ENCODE data around the gene EMC8.
"Not testable (repeated sequence)": the region's sequence is repeated elsewhere in the genome, so short reads cannot be mapped to it uniquely, and the experiment has no call there.

The EMC8 gene

DNA sequence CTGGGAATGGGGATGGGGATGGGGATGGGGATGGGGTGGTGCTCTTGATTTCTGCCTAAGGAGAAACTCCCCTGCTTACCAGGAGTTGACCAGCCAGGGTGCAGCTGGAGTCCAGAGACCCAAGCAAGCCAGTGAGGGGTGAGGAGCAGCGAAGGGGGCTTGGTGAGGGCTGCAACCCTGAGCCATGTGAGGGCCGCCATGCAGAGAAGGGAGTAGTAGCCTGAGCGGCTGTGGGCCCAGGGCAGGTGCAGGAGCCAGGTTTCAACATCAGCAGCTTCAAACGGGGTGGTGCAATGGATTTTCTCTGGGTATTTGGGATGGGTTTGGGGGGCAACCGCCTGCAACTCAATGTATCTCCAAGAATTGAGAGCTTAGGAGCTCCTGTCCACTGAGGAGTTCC, 35.4 kb upstream of the EMC8 start:
- DNase-seq (ENCODE audit: low read depth) = no peak

DNA sequence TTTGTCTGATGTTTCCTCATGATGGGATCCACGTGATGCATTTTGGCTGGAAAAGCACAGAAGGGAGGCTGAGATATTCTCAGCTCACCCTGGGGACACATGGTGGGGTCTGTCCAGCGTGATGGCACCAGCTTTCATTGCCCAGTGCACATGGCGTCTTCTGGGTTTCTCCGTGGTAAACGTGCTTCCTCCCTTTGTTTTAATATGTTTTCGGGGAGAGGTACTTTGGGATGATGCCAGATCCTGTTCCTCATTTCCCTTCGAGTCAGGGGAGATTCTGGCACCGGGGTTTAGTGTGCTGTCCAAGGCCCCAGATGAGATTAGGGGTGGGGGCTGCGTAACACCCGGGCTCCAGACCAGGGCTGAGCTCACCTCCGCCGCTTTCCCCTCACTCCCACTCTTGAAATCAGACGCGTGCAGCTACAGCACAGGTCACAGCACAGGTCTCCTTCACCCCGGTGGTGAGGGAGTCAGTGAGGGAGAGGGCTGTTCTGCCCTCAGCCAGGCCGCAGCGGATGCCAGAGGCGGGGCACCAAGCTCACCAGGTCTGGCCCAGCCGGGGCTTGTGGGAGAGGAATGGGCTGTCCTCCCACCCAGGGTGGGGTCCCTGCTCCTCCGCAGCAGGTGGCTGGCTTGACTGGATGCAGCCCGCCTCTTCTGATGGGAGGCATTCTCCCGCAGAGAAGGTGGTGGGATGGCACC, 34.0 kb upstream of the EMC8 start:
- no peak for DNase-seq (ENCODE audit: low read depth)

DNA sequence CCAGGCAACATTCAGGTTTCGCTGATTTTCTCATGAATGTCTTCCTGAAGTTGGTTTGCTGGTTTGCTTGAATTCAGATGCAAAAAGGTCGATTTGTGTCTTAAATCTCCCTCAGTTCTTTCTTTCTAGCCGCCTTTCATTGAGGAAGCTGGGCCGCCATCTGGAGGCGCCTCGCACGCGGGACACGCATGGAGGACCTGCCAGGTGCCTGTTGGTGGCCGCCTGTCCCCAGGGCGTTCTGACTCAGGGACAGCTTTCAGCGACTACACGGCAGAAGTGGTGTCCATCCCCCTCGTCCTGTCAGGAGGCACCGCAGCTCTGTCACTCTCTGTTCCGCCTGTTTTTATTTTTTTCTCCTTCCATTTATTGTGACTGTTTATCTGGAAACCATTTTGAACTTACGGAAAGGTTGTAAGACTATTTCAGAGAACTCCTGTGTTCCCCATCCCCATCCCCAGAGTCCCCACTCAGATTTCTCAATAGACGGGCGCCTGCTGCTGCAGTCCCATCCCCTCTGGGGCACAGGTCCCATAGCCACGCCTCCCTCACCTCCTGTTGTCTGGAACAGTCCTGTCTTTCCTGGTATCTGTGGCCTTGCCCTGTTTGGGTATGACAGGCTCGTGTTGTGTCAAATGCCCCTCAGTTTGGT, 33.4 kb upstream of the EMC8 start:
- DNase-seq (ENCODE audit: low read depth) = no peak

DNA sequence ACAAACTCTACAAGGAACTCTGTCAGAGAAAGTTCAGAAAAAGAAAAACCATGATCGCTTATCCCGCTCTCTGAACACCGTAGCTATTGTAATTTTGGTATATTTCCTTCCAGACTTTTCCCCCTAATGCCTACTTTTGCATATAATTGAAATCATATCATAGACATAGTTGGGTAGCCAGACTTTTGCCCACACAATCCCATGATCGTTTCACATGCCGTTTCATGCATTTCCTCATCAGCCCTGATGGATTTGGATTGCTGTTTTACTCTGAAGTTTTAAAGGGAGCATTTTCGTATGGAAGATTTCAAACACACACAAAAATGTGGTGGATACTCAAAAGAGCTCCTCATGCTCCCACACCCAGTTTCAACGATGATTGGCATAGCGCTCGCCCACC, 31.5 kb upstream of the EMC8 start:
- no peak for DNase-seq (ENCODE audit: low read depth)

GRCh38 chr16:85829751-85830445, 30.6 kb upstream of the EMC8 start:
- DNase-seq (ENCODE audit: low read depth) = no peak

GRCh38 chr16:85829171-85829719, 29.9 kb upstream of the EMC8 start:
- no peak for DNase-seq (ENCODE audit: low read depth)

- no peak for DNase-seq (ENCODE audit: low read depth)
Observed at GRCh38 chr16:85828166-85828565, 28.8 kb upstream of the EMC8 start.

DNA sequence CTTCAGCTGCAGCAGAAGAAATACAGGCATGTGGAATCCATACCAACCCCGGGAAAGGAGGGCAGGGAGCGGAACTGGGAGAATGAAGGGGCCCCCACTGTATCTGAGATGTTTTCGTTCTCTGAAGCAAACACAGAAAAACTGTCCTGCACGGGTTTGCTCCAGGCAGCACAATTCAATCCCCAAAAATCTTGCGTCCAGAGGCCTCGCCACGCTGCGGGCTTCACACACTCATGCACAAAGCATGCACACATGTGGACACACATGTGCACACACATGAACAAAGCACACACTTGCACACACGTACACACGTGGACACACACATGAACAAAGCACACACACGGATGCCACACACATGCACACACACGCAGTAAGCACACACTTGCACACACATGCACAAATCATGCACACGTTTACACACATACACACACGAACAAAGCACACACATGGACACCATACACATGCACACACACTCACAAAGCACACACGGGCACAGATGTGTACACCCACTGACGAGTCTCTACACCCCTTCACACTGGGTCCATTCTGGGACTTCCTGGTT, 27.4 kb upstream of the EMC8 start:
- no peak for DNase-seq (ENCODE audit: low read depth)

GRCh38 chr16:85825326-85825725, 26.0 kb upstream of the EMC8 start:
- no peak for DNase-seq (ENCODE audit: low read depth)

DNA sequence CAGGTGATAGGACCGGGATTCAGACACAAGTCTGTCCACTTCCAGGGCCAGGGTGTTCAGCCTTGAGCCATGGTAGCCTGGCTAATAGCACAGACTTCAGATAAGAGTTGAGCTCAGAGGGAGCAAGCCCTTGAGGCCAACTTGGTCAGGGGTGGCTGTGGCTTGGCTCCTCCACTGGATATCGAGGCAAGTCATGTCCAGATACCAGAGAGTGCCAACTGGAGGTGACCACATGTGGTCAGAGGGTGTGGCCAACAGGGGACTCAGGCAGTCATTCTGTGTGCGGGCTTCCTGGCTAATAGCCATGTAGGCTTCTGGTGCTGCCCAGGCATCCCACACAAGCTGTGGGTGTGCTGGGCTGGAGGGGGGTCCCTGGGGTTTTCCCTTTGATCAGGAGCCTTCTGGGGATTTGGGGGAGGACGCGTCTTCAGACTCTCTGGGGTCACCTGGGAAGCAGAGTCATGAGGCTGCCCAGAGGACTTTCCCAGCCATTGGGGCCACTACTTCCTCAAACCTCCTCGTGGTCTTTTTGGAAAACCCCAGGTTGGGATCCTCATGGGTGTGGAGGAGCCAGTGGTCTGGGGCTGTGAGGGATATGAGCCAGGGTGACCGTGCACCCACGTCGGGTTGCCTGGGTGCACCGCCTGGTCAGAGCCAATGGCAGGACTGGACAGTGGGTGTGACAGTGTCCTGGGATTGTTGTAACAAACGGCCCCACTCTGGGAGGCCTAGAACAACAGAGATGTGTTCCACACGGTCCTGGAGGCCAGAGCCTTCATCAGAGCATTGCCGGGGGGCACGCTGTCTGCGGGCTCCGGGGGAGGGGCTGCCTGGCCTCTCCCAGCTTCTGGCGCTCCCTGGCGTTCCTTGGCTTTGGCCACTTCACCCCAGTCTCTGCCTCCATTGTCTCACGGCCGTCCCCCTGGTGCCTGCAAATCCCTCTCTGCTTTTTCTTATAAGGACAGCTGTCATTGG, 25.1 kb upstream of the EMC8 start:
- DNase-seq (ENCODE audit: low read depth) = no peak

DNA sequence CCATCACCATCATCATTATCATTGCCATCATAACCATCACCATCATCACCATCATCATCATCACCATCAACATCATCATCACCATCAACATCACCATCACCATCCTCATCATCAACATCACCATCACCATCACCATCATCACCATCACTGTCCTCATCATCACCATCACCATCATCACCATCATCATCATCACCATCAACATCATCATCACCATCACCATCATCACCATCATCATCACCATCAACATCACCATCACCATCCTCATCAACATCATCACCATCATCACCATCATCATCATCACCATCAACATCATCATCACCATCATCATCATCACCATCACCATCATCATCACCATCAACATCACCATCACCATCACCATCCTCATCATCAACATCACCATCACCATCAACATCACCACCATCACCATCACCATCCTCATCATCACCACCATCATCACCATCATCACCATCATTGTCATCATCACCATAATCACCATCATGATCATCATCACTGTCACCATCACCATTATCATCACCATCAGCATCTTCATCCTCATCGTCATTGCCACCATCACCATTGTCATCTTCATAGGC, 24.1 kb upstream of the EMC8 start:
- no peak for DNase-seq (ENCODE audit: low read depth)

GRCh38 chr16:85822145-85822544, 22.8 kb upstream of the EMC8 start:
- DNase-seq (ENCODE audit: low read depth) = no peak

GRCh38 chr16:85821390-85822135, 22.2 kb upstream of the EMC8 start:
- peak; percentile 47 for DNase-seq (ENCODE audit: low read depth)

DNA sequence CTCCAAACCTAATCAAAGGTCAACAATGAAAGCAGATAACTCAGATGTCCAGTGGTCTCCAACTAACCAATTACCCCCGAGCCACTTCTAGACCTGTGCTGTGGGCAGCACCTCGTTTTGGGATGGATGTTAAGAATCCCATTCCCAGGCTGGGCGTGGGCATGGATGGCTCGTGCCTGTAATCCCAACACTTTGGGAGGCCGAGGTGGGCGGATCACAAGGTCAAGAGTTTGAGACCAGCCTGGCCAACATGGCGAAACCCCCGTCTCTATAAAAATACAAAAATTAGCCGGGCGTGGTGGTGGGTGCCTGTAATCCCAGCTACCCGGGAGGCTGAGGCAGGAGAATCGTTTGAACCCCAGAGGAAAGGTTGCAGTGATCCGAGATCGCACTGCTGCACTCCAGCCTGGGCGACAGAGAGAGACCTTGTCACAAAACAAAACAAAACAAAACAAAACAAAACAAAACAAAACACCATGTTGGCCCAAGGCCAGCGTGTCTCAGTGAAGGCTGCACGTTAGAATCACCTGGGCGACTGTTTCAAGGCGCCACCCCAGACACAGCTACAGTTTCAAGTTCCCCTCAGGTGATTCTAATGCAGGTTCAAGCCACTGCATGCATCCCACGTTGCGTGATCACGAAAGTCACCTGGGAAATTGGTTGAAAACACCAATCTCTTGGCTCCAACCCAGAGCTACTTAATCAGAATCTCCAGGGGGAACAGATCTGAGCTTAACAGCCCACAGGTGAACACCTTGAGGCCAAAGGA, 21.4 kb upstream of the EMC8 start:
- no peak for DNase-seq (ENCODE audit: low read depth)

GRCh38 chr16:85819771-85820170, 20.4 kb upstream of the EMC8 start:
- no peak for DNase-seq (ENCODE audit: low read depth)

GRCh38 chr16:85819245-85819644, 19.9 kb upstream of the EMC8 start:
- DNase-seq (ENCODE audit: low read depth) = peak; percentile 64

DNA sequence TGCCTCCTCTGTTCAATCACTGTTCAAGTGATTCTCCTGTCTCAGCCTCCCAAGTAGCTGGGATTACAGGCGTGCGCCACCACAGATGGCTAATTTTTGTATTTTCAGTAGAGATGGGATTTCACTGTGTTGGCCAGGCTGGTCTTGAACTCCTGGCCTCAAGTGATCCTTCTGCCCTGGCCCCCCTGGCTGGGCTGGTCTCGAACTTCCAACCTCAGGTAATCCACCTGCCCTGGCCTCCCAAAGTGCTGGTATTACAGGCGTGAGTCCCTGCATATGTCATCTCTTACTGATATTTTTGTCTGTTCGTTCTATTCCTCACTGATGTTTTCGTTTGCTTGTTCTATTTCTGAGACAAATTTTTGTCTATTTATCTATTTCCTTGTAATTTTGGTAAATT, 17.9 kb upstream of the EMC8 start:
- not testable (repeated sequence) for DNase-seq (ENCODE audit: low read depth)

- DNase-seq (ENCODE audit: low read depth) = no peak
Observed at GRCh38 chr16:85816159-85816558, 16.8 kb upstream of the EMC8 start.

DNA sequence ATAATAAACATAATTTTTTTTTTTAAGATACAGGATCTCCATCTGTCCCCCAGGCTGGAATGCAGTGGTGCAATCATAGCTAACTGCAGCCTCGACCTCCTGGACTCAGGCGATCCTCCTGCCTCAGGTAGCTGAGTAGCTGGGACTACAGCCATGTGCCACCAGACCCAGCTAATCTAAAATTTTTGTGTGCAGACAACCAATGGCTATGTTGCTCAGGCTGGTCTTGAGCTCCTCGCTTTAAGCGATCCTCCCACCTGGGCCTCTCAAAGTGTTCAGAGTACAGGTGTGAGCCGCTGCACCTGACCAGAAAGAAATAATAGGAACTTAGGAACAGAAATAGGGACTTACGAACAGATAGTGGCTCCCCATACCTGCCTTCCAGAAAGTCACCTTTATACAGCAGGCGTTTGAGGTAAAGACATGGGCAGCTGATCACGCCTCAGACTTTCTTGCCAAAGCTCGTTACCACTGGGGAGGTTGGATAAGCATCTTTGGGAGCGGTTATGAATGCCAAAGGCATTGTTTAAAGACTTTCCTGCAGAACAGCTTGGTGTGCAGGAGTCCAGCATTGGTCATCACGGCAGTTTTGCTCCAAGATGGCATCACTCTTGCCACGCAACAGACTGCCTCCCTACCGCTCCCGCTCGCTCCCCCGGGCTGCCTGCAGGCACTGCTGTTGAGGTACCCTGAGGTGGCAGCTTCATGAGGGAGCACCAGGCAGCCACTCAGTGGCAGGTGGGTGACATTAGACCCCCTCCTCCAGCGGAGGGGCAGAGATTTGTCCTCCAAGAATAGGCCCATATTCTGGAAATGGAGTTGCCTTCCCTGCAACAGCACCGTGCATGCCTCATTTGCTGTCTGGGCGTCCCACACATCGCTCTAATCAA, 13.7 kb upstream of the EMC8 start:
- DNase-seq (ENCODE audit: low read depth) = no peak

Measured in fibroblast of the conjunctiva (primary cell).